Diencephalon (tissue), 1 donor: ENCODE data around the gene RAB30. TPM values are rescaled to one million over a fixed set of nuclear protein-coding genes. Genes with fewer than 3 reads are reported as not detected.

ENCODE experiments used
- small RNA-seq: library from RNA; depleted of rRNA; stranded (forward); fragments of <200 nt; gene quantifications from one replicate; pipeline ENCODE3, GENCODE V24; 2014
- total RNA-seq: library from RNA; depleted of rRNA; stranded (reverse); fragments of >200 nt; gene quantifications from one replicate; pipeline ENCODE4 v1.2.3, GENCODE V29; 2014

Gene RAB30
- 74.7 TPM for total RNA-seq

GRCh38 chr11:83071567-83072349 is at the start of gene RAB30:
Gene RAB30 (minus strand): TSS chr11:83071897. CDS start chr11:82997316, 74,581 bp downstream.

Small RNA genes lying within 50 kb of the gene (small RNA-seq; reads per million reads assigned to genes)
- not detected for gene SNORA70E

Other genes starting within 250 kb of the RAB30 start
- 50.1 TPM for gene PRCP, start 171.5 kb downstream of the RAB30 start, total RNA-seq
- gene DDIAS, start 170.2 kb downstream of the RAB30 start, total RNA-seq = 2.8 TPM
- 68.7 TPM for gene PCF11, start 85.2 kb upstream of the RAB30 start, total RNA-seq
- 16.1 TPM for gene ANKRD42, start 121.8 kb upstream of the RAB30 start, total RNA-seq
- 172 TPM for gene CCDC90B, start 214.5 kb upstream of the RAB30 start, total RNA-seq